ENCODE measurements around the gene MSRB1. TPM values are rescaled to one million over a fixed set of nuclear protein-coding genes. Genes with fewer than 3 reads are reported as not detected.

MSRB1 gene
- total and polyA plus RNA-seq, 9 of the 15 experiments (the other 6 are each of a cell fraction or from before 2014, with no cell fraction given), result 5.4 to 33.7 (median 25.7) TPM

DNA sequence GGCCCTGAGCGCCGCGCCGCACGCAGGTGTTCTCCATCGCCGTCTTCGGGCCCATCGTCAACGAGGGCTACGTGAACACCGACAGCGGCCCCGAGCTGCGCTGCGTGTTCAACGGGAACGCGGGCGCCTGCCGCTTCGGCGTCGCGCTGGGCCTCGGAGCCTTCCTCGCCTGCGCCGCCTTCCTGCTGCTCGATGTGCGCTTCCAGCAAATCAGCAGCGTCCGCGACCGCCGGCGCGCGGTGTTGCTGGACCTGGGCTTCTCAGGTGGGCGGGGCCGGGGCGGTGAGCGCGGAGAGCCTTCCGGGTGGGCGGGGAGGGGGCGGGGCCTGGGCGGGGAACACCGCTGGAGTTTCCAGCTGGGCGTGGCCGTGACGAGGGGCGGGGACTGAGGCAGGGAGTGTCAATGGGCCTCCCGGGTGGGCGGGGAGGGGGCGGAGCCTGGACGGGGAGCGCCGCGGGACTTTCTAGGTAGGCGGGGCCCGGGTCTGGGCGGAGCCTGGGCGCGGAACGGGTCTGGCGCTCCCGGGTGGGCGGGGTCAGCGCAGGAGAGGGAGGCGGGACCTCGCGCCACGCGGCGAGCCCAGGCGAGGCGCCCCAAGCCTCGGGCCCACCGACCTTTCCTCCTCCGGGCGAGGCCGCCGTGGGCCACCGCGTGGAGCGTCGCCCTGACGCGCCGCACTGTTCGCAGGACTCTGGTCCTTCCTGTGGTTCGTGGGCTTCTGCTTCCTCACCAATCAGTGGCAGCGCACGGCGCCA lies 49.1 kb upstream of the MSRB1 start (continued):
- TF ChIP-seq, protein P1, sequence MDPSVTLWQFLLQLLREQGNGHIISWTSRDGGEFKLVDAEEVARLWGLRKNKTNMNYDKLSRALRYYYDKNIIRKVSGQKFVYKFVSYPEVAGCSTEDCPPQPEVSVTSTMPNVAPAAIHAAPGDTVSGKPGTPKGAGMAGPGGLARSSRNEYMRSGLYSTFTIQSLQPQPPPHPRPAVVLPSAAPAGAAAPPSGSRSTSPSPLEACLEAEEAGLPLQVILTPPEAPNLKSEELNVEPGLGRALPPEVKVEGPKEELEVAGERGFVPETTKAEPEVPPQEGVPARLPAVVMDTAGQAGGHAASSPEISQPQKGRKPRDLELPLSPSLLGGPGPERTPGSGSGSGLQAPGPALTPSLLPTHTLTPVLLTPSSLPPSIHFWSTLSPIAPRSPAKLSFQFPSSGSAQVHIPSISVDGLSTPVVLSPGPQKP (CRISPR knock-in tag; IDR thresholded peaks at IDR 0.05), result no peak
- TF ChIP-seq CSDE1 (IDR thresholded peaks at IDR 0.05) (no peak; a peak in 1 of 4 replicates), SRSF9 (IDR thresholded peaks at IDR 0.05; ENCODE audit: borderline replicate concordance, low read depth, low read length) (no peak), NFYB (IDR thresholded peaks at IDR 0.05; ENCODE audit: extremely low read depth, insufficient read length) (no peak), ZNF121 (CRISPR knock-in tag; conservative IDR thresholded peaks at IDR 0.05) (no peak), POLR2G (IDR thresholded peaks at IDR 0.05; ENCODE audit: low read depth, low read length) (peak; percentile 82), SMAD1 (IDR thresholded peaks at IDR 0.05; ENCODE audit: low read depth, low read length, partially characterized antibody) (no peak), ZNF140 (CRISPR knock-in tag; IDR thresholded peaks at IDR 0.05) (no peak), NCOA4 (IDR thresholded peaks at IDR 0.05; ENCODE audit: partially characterized antibody) (no peak), LEF1 (IDR thresholded peaks at IDR 0.05) (no peak), ZNF586 (CRISPR knock-in tag; conservative IDR thresholded peaks at IDR 0.05) (no peak), BRF1 (IDR thresholded peaks at IDR 0.05; ENCODE audit: borderline replicate concordance, extremely low read depth, insufficient read length) (no peak), ZNF75A (CRISPR knock-in tag; IDR thresholded peaks at IDR 0.05) (no peak), POLR3A (IDR thresholded peaks at IDR 0.05; ENCODE audit: borderline replicate concordance, extremely low read depth, insufficient read depth, insufficient read length) (no peak), PHTF2 (CRISPR knock-in tag; IDR thresholded peaks at IDR 0.05) (no peak), ZBTB7A (IDR thresholded peaks at IDR 0.05; ENCODE audit: borderline replicate concordance, control insufficient read depth, low read depth, low read length) (no peak; the same call in 1 of the 2 replicates)
- TF ChIP-seq, protein P2, sequence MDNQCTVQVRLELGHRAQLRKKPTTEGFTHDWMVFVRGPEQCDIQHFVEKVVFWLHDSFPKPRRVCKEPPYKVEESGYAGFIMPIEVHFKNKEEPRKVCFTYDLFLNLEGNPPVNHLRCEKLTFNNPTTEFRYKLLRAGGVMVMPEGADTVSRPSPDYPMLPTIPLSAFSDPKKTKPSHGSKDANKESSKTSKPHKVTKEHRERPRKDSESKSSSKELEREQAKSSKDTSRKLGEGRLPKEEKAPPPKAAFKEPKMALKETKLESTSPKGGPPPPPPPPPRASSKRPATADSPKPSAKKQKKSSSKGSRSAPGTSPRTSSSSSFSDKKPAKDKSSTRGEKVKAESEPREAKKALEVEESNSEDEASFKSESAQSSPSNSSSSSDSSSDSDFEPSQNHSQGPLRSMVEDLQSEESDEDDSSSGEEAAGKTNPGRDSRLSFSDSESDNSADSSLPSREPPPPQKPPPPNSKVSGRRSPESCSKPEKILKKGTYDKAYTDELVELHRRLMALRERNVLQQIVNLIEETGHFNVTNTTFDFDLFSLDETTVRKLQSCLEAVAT (IDR thresholded peaks at IDR 0.05), result no peak; a peak in 1 of 4 replicates
- TF ChIP-seq, protein P3, sequence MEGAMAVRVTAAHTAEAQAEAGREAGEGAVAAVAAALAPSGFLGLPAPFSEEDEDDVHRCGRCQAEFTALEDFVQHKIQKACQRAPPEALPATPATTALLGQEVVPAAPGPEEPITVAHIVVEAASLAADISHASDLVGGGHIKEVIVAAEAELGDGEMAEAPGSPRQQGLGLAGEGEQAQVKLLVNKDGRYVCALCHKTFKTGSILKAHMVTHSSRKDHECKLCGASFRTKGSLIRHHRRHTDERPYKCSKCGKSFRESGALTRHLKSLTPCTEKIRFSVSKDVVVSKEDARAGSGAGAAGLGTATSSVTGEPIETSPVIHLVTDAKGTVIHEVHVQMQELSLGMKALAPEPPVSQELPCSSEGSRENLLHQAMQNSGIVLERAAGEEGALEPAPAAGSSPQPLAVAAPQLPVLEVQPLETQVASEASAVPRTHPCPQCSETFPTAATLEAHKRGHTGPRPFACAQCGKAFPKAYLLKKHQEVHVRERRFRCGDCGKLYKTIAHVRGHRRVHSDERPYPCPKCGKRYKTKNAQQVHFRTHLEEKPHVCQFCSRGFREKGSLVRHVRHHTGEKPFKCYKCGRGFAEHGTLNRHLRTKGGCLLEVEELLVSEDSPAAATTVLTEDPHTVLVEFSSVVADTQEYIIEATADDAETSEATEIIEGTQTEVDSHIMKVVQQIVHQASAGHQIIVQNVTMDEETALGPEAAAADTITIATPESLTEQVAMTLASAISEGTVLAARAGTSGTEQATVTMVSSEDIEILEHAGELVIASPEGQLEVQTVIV (CRISPR knock-in tag; IDR thresholded peaks at IDR 0.05; ENCODE audit: borderline replicate concordance), result no peak
- TF ChIP-seq, protein P4, sequence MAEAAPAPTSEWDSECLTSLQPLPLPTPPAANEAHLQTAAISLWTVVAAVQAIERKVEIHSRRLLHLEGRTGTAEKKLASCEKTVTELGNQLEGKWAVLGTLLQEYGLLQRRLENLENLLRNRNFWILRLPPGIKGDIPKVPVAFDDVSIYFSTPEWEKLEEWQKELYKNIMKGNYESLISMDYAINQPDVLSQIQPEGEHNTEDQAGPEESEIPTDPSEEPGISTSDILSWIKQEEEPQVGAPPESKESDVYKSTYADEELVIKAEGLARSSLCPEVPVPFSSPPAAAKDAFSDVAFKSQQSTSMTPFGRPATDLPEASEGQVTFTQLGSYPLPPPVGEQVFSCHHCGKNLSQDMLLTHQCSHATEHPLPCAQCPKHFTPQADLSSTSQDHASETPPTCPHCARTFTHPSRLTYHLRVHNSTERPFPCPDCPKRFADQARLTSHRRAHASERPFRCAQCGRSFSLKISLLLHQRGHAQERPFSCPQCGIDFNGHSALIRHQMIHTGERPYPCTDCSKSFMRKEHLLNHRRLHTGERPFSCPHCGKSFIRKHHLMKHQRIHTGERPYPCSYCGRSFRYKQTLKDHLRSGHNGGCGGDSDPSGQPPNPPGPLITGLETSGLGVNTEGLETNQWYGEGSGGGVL (CRISPR knock-in tag; IDR thresholded peaks at IDR 0.05), result no peak
